Mucosa of gallbladder (tissue), 1 donor: ENCODE data around the gene KEAP1. TPM values are rescaled to one million over a fixed set of nuclear protein-coding genes. Genes with fewer than 3 reads are reported as not detected.
"Not testable (repeated sequence)": the region's sequence is repeated elsewhere in the genome, so short reads cannot be mapped to it uniquely, and the experiment has no call there.

ENCODE experiments used
- DNase-seq: peaks from one replicate; pipeline ENCODE4 v3.0.0-alpha.2; 2020; ENCODE audit warnings: low spot score
- total RNA-seq: library from RNA; stranded (reverse); gene quantifications from one replicate; pipeline ENCODE4 v1.2.1, GENCODE V29; 2021
- donor health status: DM: no; HTN: no; CAD: no.

The KEAP1 gene
- total RNA-seq, 1 donor from 2014 or later: 81.7 TPM

GRCh38 chr19:10499550-10500246 lies 3.5 kb downstream of the KEAP1 start:
- DNase-seq: no peak

DNA sequence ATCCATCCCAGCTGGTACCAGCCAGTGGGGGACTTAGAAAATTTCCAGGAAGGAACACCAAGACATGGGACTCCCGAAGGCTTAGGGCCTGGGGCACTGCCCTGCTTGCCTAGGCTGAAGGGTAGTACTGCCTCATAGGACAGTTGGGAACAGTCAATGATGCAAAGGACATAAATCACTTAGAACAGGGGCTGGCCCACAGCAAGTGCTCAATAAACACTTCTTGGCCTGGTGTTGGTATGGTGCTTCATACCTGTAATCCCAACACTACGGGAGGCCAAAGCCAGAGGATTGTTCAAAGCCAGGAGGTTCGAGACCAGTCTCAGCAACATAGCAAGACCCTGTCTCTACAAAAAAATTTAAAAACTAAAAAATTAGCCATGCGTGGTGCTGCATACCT lies 5.8 kb downstream of the KEAP1 start:
- no peak for DNase-seq

DNA sequence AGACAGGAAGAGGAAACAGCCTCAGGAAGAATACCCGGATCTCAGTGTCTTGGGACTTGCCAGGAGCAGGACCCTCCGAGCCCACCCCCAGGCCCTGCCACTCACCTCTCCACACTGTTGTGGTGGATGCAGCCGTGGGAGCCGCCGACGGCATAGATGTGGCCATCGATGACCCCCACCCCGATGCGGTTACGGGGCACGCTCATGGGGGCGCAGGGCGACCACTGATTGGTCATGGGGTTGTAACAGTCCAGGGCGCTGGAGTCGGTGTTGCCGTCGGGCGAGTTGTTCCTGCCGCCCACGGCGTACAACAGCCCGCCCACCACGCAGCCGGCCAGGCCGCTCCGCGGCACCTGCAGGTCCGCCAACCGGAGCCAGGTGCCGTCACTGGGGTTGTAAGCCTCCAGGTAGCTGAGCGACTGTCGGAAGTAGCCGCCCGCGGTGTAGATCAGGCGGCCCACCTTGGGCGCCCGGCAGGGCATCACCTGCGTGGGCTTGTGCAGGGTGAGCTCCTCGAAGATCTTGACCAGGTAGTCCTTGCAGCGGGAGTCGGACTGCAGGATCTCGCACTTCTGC lies 11.6 kb downstream of the KEAP1 start:
- DNase-seq: no peak

GRCh38 chr19:10486551-10486950 lies 16.6 kb downstream of the KEAP1 start:
- DNase-seq: no peak

DNA sequence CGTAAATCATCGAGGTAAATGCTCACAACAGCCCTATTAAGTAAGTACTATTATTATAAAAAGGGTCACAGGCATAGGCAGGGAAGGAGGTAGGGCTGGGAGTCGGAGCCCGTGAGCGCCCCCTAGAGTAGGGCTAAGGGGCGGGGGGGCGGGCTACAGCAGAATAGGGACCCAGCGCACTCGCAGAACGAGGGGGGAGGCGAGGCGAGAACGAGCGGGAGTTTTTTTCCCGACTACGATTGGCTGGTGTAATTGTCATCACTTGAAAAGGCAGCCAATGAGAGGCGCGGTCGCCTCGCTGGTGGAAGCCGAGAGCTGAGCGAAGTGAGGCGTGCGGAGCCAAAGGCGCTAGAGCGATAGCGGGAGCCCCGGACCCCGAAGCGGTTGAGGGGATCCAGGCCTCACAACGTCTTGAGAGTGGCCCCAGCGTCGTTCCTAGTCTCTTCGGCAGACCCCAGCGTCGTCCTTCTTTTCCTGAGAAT lies 24.2 kb downstream of the KEAP1 start:
- peak; percentile 93 for DNase-seq

DNA sequence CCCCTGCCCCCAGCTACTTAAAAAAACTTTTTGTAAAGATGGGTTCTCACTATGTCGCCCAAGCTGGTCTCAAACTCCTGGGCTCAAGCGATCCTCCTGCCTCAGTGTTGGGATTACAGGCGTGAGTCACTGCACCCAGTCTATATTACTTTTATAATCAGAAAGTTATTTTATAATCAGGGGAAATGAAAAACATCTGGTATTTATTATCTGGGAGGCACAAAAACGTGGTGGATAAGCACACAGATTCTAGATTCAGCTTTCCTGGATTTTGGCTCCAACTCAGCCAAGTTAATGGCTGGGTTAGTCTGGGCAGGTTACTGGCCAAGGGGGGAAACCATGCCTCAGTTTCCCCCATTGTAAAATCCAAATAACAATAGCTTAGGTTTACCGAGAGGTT lies 24.7 kb downstream of the KEAP1 start:
- no peak for DNase-seq

DNA sequence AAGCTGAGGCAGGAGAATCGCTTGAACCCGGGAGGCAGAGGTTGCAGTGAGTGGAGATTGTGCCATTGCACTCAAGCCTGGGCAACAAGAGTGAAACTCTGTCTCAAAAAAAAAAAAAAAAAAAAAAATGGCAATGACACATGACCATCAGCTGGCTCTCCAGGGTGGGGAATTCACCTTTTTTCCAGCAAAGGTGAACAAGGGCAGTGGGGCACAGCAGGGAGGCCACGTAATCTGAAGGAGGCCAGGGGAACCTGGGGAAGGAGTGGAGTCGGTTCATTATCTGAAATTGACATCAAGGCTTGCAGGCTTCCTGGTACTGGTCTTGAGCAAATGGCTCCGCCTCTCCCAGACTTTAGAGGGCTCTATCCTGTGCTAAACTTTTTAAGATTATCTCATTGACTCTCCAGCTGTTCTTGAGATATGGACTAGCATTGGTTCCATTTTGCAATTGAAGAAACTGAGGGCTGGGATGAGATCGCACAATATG lies 28.1 kb downstream of the KEAP1 start:
- no peak for DNase-seq

GRCh38 chr19:10473192-10473591 lies 30.0 kb downstream of the KEAP1 start:
- DNase-seq: no peak

GRCh38 chr19:10471909-10472308 lies 31.2 kb downstream of the KEAP1 start:
- DNase-seq: no peak

GRCh38 chr19:10468133-10468532 lies 35.0 kb downstream of the KEAP1 start:
- DNase-seq: no peak

GRCh38 chr19:10467104-10467706 lies 36.0 kb downstream of the KEAP1 start:
- DNase-seq: no peak

GRCh38 chr19:10464456-10464855 lies 38.7 kb downstream of the KEAP1 start:
- no peak for DNase-seq

DNA sequence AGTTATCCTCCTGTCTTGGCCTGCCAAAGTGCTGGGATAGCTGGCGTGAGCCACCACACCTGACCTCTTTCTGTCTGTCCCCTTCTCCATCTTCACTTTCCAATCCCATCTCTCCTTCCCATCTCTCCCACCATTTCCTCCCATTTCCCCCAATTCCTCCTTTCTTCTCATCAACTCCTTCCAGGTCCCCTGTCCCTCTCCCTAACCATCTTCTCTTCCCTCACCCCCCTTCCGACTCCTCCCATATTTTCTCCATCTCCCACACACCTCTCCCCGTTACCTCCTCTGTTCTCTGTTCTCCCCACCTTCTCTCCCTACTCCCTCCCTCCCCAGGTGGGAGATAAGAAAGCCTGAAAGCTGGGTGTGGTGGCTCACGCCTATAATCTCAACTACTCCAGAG lies 40.6 kb downstream of the KEAP1 start:
- DNase-seq: no peak

DNA sequence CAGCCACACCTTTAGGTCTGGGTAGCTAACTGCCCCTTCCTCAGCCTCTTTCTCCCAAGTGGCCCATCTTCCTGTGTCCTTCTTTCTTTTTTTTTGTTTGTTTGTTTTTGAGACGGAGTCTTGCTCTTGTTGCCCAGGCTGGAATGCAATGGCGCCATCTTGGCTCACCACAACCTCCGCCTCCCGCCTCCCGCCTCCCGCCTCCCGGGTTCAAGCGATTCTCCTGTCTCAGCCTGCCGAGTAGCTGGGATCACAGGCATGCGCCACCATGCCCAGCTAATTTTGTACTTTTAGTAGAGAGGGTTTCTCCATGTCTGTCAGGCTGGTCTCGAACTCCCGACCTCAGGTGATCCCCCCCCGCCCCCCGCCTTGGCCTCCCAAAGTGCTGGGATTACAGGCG lies 41.1 kb downstream of the KEAP1 start:
- DNase-seq: not testable (repeated sequence)

DNA sequence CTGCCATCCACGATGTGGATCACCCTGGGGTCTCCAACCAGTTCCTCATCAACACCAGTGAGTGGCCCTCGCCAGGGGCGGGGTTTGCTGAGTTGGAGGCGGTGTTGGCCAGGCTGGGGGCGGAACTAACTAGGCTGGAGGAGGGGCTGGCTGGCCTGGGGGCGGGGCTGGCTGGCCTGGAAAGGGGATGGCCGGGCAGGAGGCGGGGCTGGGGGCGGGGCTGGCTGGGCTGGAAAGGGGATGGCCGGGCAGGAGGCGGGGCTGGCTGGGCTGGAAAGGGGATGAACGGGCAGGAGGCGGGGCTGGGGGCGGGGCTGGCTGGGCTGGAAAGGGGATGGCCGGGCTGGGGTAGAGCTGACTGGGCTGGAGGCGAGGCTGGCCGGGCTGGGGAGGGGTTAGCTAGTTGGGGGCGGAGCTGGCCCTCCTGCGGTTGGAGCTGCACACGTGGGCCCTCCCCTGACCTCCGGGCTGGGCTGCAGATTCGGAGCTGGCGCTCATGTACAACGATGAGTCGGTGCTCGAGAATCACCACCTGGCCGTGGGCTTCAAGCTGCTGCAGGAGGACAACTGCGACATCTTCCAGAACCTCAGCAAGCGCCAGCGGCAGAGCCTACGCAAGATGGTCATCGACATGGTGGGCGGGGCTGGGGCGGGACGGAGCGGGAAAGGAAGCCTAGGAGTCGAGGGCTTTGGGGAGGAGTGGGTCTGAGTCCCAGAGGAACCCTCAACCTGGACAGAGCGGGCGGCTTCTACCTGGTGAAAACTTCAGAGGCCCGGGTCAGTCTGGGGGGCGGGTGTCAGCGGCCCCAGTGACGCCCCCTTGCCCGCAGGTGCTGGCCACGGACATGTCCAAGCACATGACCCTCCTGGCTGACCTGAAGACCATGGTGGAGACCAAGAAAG lies 41.9 kb downstream of the KEAP1 start:
- DNase-seq: peak; percentile 95

DNA sequence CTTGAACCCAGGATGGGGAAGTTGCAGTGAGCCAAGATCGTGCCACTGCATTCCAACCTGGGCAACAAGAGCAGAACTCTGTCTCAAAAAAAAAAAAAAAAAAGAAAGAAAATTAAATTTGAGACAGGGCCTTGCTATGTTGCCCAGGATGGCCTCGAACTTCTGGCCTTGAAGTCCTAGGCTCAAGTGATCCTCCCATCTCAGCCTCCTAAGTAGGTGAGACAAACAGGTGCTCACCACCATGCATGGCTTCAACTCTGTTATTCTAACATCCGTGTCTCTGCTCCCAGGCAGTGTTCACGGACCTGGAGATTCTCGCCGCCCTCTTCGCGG lies 42.5 kb downstream of the KEAP1 start:
- DNase-seq: no peak

GRCh38 chr19:10458733-10459132 lies 44.4 kb downstream of the KEAP1 start:
- not testable (repeated sequence) for DNase-seq

GRCh38 chr19:10454267-10454666 lies 48.9 kb downstream of the KEAP1 start:
- DNase-seq: no peak

DNA sequence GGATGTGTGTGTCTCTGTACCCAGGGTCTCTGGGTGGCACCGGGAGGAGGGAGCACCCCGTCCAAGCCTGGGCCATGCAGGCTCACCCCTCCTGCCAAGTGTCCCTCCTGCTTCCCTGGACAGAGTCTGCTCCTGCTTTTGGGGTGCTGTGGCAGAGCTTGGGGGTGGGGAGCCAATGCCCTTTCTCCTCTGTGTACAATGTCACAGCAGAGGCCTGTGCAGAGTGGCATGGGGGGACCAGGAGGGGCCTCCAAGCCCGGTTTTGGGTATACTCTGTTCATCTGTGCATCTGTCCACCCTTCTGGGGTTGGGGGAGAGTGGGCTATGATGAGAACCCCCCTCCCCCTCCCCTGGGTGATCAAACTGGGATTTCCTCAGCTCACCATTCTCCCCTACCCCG lies 49.3 kb downstream of the KEAP1 start:
- no peak for DNase-seq

DNA sequence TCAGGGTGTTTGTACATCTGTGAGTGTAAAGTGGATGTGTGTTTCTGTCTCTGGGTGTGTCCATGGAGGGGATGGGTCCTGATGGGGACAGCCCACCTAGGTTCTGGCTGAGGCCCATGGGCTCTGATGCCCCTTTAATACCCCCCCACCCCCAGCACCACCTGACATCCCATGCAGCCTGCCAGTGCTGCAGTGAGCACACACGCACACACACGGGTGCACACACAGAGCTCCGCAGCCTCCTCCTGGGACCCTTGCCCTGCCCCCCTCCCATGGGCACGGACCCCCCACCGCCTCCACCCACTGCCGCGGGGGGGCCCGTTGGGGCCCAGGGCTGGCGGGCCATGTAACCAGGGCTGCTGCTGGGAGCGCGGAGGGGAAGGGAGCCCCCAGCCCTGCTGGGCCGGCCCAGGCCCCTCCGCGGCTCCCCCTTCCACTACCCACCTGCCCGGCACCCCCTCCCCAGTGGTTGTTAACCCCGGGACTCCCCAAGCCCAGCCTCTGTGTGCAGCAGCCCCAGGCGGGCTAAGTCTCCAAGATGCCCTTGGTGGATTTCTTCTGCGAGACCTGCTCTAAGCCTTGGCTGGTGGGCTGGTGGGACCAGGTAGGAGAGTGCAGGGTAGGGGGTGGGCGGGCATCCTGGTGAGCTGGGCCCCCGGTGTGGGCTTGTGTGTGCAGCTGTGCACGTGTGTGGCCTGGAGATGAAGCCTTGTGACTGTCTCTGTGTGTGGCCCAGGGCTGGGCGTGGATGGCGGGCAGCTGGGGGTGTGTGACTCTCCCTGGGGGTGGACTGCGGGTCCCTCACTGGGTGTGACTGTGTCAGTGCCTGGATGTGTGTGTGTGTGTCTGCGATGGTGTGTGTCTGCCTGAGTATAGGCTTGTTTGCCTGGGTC lies 50.2 kb downstream of the KEAP1 start:
- DNase-seq: no peak
